Activated T-cell treated with anti-CD3 and anti-CD28 coated beads for 48 hours (primary cell): ENCODE data around the gene TTC21B.

Experiments
- DNase-seq: peaks from one replicate; pipeline ENCODE4 v3.0.0-alpha.2; 2020; ENCODE audit warnings: low read depth

TTC21B gene

GRCh38 chr2:165924946-165925345 is 28.6 kb downstream of the TTC21B start:
- no peak for DNase-seq

- DNase-seq = no peak
Observed at GRCh38 chr2:165920748-165921147, 32.8 kb downstream of the TTC21B start.

GRCh38 chr2:165913636-165914035 is 39.9 kb downstream of the TTC21B start:
- no peak for DNase-seq

- DNase-seq = no peak
Observed at GRCh38 chr2:165911981-165912380, 41.6 kb downstream of the TTC21B start.

- DNase-seq = no peak
Observed at GRCh38 chr2:165911231-165911630, 42.3 kb downstream of the TTC21B start.

GRCh38 chr2:165909466-165909865 is 44.1 kb downstream of the TTC21B start:
- no peak for DNase-seq

GRCh38 chr2:165905854-165906253 is 47.7 kb downstream of the TTC21B start:
- no peak for DNase-seq

GRCh38 chr2:165905269-165905668 is 48.3 kb downstream of the TTC21B start:
- no peak for DNase-seq

- DNase-seq = no peak
Observed at GRCh38 chr2:165904432-165904831, 49.1 kb downstream of the TTC21B start.

- no peak for DNase-seq
Observed at GRCh38 chr2:165903406-165903805, 50.2 kb downstream of the TTC21B start.

GRCh38 chr2:165902934-165903333 is 50.6 kb downstream of the TTC21B start:
- no peak for DNase-seq

GRCh38 chr2:165901620-165902298 is 51.8 kb downstream of the TTC21B start:
- no peak for DNase-seq

GRCh38 chr2:165899311-165899710 is 54.3 kb downstream of the TTC21B start:
- DNase-seq = no peak

GRCh38 chr2:165898381-165898780 is 55.2 kb downstream of the TTC21B start:
- no peak for DNase-seq

- no peak for DNase-seq
Observed at GRCh38 chr2:165897726-165898125, 55.9 kb downstream of the TTC21B start.

GRCh38 chr2:165897074-165897473 is 56.5 kb downstream of the TTC21B start:
- DNase-seq = no peak

- no peak for DNase-seq
Observed at GRCh38 chr2:165895974-165896373, 57.6 kb downstream of the TTC21B start.

- no peak for DNase-seq
Observed at GRCh38 chr2:165893556-165893955, 60.0 kb downstream of the TTC21B start.

GRCh38 chr2:165892526-165892925 is 61.0 kb downstream of the TTC21B start:
- no peak for DNase-seq

- DNase-seq = no peak
Observed at GRCh38 chr2:165891943-165892342, 61.6 kb downstream of the TTC21B start.

GRCh38 chr2:165891345-165891744 is 62.2 kb downstream of the TTC21B start:
- no peak for DNase-seq

GRCh38 chr2:165889798-165890197 is 63.8 kb downstream of the TTC21B start:
- no peak for DNase-seq

GRCh38 chr2:165889158-165889557 is 64.4 kb downstream of the TTC21B start:
- DNase-seq = no peak

GRCh38 chr2:165888171-165888570 is 65.4 kb downstream of the TTC21B start:
- DNase-seq = no peak
